NOMO-1 (cell line): Measurements from ENCODE around the gene USB1.
"Not testable (repeated sequence)": the region's sequence is repeated elsewhere in the genome, so short reads cannot be mapped to it uniquely, and the experiment has no call there.

Experiments used
- DNase-seq, 2 experiments: peaks; one replicate each; lab custom pipeline; 2025; ENCODE audit not compliant: unreplicated experiment in 2 of 2; lab: John Stamatoyannopoulos, UW

Gene USB1

GRCh38 chr16:57969451-57970123 is 31.6 kb upstream of the USB1 start:
- DNase-seq, result no peak

- DNase-seq, result no peak
These were observed 30.9 kb upstream of the USB1 start for GRCh38 chr16:57970319-57970718.

GRCh38 chr16:57970970-57971369 is 30.2 kb upstream of the USB1 start, which contains the start of gene CNGB1:
Gene CNGB1, minus strand, starts transcription at chr16:57971128. Its CDS starts 3,842 bp downstream, at chr16:57967286.
- DNase-seq, result no peak

- DNase-seq, result no peak
These were observed 29.4 kb upstream of the USB1 start for GRCh38 chr16:57971848-57972247.

GRCh38 chr16:57972306-57972705 is 28.9 kb upstream of the USB1 start:
- DNase-seq, result no peak

- DNase-seq, result no peak
These were observed 24.8 kb upstream of the USB1 start for GRCh38 chr16:57976331-57976796.

GRCh38 chr16:57977418-57978069 is 23.7 kb upstream of the USB1 start:
- DNase-seq, result no peak

- not testable (repeated sequence) for DNase-seq
These were observed 23.1 kb upstream of the USB1 start for GRCh38 chr16:57978070-57978465.

- no peak for DNase-seq
These were observed 22.1 kb upstream of the USB1 start for GRCh38 chr16:57979006-57979585.

GRCh38 chr16:57981636-57982035 is 19.6 kb upstream of the USB1 start:
- DNase-seq, result no peak

GRCh38 chr16:57982385-57982784 is 18.8 kb upstream of the USB1 start:
- DNase-seq, result no peak

- peak; percentile 20 to 52 for DNase-seq
These were observed 16.6 kb upstream of the USB1 start for GRCh38 chr16:57984443-57985203.

GRCh38 chr16:57985204-57986181 is 15.7 kb upstream of the USB1 start:
- no peak for DNase-seq

- no peak for DNase-seq
These were observed 15.0 kb upstream of the USB1 start for GRCh38 chr16:57986196-57986595.

GRCh38 chr16:57987441-57988177 is 13.6 kb upstream of the USB1 start:
- DNase-seq, result no peak

GRCh38 chr16:57988929-57989328 is 12.3 kb upstream of the USB1 start:
- no peak for DNase-seq

GRCh38 chr16:57991551-57992059 is 9.6 kb upstream of the USB1 start:
- no peak for DNase-seq

- no peak for DNase-seq
These were observed 9.1 kb upstream of the USB1 start for GRCh38 chr16:57992084-57992483.

GRCh38 chr16:57993438-57993837 is 7.8 kb upstream of the USB1 start:
- DNase-seq, result no peak
